SK-N-SH (cell line): ENCODE measurements around the gene TARBP1. TPM values are rescaled to one million over a fixed set of nuclear protein-coding genes. Genes with fewer than 3 reads are reported as not detected.

Experiments used
- CTCF ChIA-PET: fragments of 300-600, 350-600 bp; formaldehyde crosslinking; extraction: SDS; loops from one replicate; lab custom pipeline; 2021; lab: Yijun Ruan, JAX
- POLR2A ChIA-PET: fragments of 350-600 bp; sonication (Branson Sonifier 250); formaldehyde crosslinking; extraction: SDS; loops from one replicate; lab custom pipeline; 2020; ENCODE audit warnings: antibody characterized with exemption, inconsistent platforms; lab: Yijun Ruan, JAX
- DNase-seq: peaks from one replicate; pipeline ENCODE4 v3.0.0; 2012
- H2AFZ ChIP-seq: fragments of 200-600 bp; sonication (generic); 2 replicates; pipeline ENCODE4 v1.8.1; 2016; ENCODE audit warnings: antibody characterized with exemption, mild to moderate bottlenecking, low read depth
- H3F3A ChIP-seq: fragments of 200-600 bp; sonication (generic); replicated peaks from 2 replicates; pipeline ENCODE3; 2016; ENCODE audit warnings: antibody characterized with exemption, mild to moderate bottlenecking; ENCODE audit not compliant: insufficient read depth
- H3K27ac ChIP-seq, 2 experiments: fragments of 200-500 bp in 1 of 2; fragments of 200-600 bp in 1 of 2; sonication (Bioruptor generic) in 1 of 2; sonication (generic), shearing (Covaris generic) in 1 of 2; 2 replicates each; pipeline versions ENCODE4 v1.5.1 to v1.6.1; 2014 to 2016; ENCODE audit warnings: low read depth in 2 of 2, inconsistent platforms in 1 of 2, low read length in 1 of 2, mild to moderate bottlenecking in 1 of 2, mixed read lengths in 1 of 2
- H3K27me3 ChIP-seq: fragments of 200-600 bp; sonication (generic), shearing (Covaris generic); 2 replicates; pipeline ENCODE4 v1.6.1; 2016; ENCODE audit warnings: mixed run types; ENCODE audit not compliant: insufficient read depth
- H3K36me3 ChIP-seq, 2 experiments: fragments of 200-500 bp in 1 of 2; fragments of 200-600 bp in 1 of 2; sonication (Bioruptor generic) in 1 of 2; sonication (generic) in 1 of 2; replicated peaks in 1 of 2; 2 replicates each; pipeline versions ENCODE3 to v1.5.1; 2014 to 2016; ENCODE audit warnings: low read length in 1 of 2, mild to moderate bottlenecking in 1 of 2; ENCODE audit not compliant: insufficient read depth in 2 of 2, control insufficient read depth in 1 of 2
- H3K4me1 ChIP-seq, 2 experiments: fragments of 200-500 bp in 1 of 2; fragments of 200-600 bp in 1 of 2; sonication (Bioruptor generic) in 1 of 2; sonication (generic), shearing (Covaris generic) in 1 of 2; 2 replicates each; pipeline versions ENCODE4 v1.5.1 to v1.6.1; 2014 to 2016; ENCODE audit warnings: low read depth in 1 of 2, low read length in 1 of 2, mixed run types in 1 of 2; ENCODE audit not compliant: insufficient read depth in 2 of 2, control insufficient read depth in 1 of 2
- H3K4me2 ChIP-seq: fragments of 200-600 bp; sonication (generic), shearing (Covaris generic); 2 replicates; pipeline ENCODE4 v1.6.1; 2017; ENCODE audit warnings: mixed run types
- H3K4me3 ChIP-seq, 2 experiments: fragments of 200-500 bp in 1 of 2; fragments of 200-600 bp in 1 of 2; sonication (Bioruptor generic) in 1 of 2; sonication (generic), shearing (Covaris generic) in 1 of 2; 2 replicates each; pipeline versions ENCODE4 v1.5.1 to v1.8.1; 2014 to 2016; ENCODE audit warnings: low read depth in 2 of 2, inconsistent platforms in 1 of 2, low read length in 1 of 2, mild to moderate bottlenecking in 1 of 2, mixed read lengths in 1 of 2, moderate library complexity in 1 of 2
- H3K79me2 ChIP-seq: fragments of 200-600 bp; sonication (generic); 2 replicates; pipeline ENCODE4 v1.8.1; 2017; ENCODE audit warnings: mild to moderate bottlenecking; ENCODE audit not compliant: insufficient read depth
- H3K9ac ChIP-seq: fragments of 200-600 bp; sonication (generic); 2 replicates; pipeline ENCODE4 v1.6.1; 2017; ENCODE audit warnings: mixed run types
- H3K9me2 ChIP-seq: fragments of 200-600 bp; sonication (generic); 2 replicates; pipeline ENCODE4 v1.6.1; 2017; ENCODE audit warnings: mixed run types
- H3K9me3 ChIP-seq: fragments of 200-600 bp; sonication (generic); 2 replicates; pipeline ENCODE4 v1.6.1; 2017; ENCODE audit warnings: mixed run types, mild to moderate bottlenecking, moderate library complexity
- H4K20me1 ChIP-seq: fragments of 200-600 bp; sonication (generic); 2 replicates; pipeline ENCODE4 v1.6.1; 2017; ENCODE audit warnings: mild to moderate bottlenecking, mixed run types; ENCODE audit not compliant: insufficient read depth
- ELF1 ChIP-seq: IDR thresholded peaks from 2 replicates; pipeline ENCODE4 v1.4.0; 2012
- GABPA ChIP-seq: IDR thresholded peaks from 2 replicates; pipeline ENCODE4 v1.4.0; 2012; ENCODE audit warnings: low read depth, mild to moderate bottlenecking
- GATA2 ChIP-seq: sonication (generic); formaldehyde crosslinking; IDR thresholded peaks from 2 replicates; pipeline ENCODE4 v1.5.0; 2020; ENCODE audit warnings: mild to moderate bottlenecking, missing genetic modification reagents
- NFIC ChIP-seq: IDR thresholded peaks from 2 replicates; pipeline ENCODE4 v1.4.0; 2012; ENCODE audit warnings: borderline replicate concordance
- NRF1 ChIP-seq: IDR thresholded peaks from 2 replicates; pipeline ENCODE4 v1.6.1; 2012; ENCODE audit warnings: low read depth, mild to moderate bottlenecking, low read length
- POLR2AphosphoS5 ChIP-seq: IDR thresholded peaks from 2 replicates; pipeline ENCODE4 v1.6.1; 2012; ENCODE audit warnings: low read depth, low read length
- RCOR1 ChIP-seq: fragments of 150-350 bp; IDR thresholded peaks from 2 replicates; pipeline ENCODE4 v1.6.1; 2017; ENCODE audit warnings: antibody characterized with exemption, low read length
- SMC3 ChIP-seq: IDR thresholded peaks from 2 replicates; pipeline ENCODE4 v1.6.1; 2012; ENCODE audit warnings: low read depth, low read length, improper control_type of control experiment
- TAF1 ChIP-seq: IDR thresholded peaks from 2 replicates; pipeline ENCODE4 v1.6.1; 2012; ENCODE audit warnings: low read depth, mild to moderate bottlenecking, low read length, moderate library complexity, borderline replicate concordance
- WGBS: methylation state at CpG from one replicate; pipeline ENCODE4 v1.1.6; 2017; ENCODE audit warnings: low lambda C conversion rate; 5-methylcytosine and 5-hydroxymethylcytosine counted together
- polyA plus RNA-seq, 3 experiments: library from polyadenylated mRNA; depleted of rRNA; stranded (reverse); fragments of >200 nt; gene quantifications; 2 replicates each; pipeline ENCODE4 v1.2.3, GENCODE V29; 2012
- TF ChIP-seq, protein P1 (sequence below): fragments of 200-600 bp; sonication (generic); IDR thresholded peaks from 2 replicates; pipeline ENCODE4 v1.6.1; 2017; ENCODE audit warnings: antibody characterized with exemption, mild to moderate bottlenecking, moderate library complexity
- TF ChIP-seq, protein P2 (sequence below): IDR thresholded peaks from 2 replicates; pipeline ENCODE4 v1.4.0; 2012; ENCODE audit warnings: low read depth, borderline replicate concordance
- TF ChIP-seq, protein P3 (sequence below): IDR thresholded peaks from 2 replicates; pipeline ENCODE4; 2012
- TF ChIP-seq, protein P4 (sequence below): fragments of 150-350 bp; IDR thresholded peaks from 2 replicates; pipeline ENCODE4 v1.6.1; 2017; ENCODE audit warnings: antibody characterized with exemption, low read length, low read depth, borderline replicate concordance

The TARBP1 gene
- polyA plus RNA-seq, 1 of the 3 experiments (the other 2 are of a cell fraction) = 33.0 TPM

DNA sequence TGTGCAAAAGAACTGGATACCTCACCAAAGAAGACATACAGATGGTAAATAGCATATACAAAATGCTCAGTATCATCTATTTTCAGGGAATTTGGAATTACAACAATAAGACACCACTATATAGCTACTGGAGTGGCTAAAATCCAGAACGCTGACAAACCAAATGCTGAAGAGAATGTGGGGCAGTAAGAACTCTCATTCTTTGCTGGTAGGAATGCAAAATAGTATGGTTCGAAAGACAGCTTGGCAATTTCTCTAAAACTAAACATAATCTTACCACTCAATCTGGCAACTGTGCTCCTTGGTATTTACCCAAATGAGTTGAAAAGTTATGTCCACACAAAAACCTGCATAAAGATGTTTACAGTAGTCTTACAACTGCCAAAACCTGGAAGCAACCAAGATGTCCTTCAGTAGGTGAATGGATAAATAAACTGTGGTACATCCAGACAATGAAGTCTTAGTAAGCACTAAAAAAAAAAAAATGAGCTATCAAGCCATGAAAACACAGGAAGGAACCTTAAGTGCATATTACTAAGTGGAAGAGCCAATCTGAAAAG, 26.5 kb downstream of the TARBP1 start (continued):
- TF ChIP-seq, protein P1, sequence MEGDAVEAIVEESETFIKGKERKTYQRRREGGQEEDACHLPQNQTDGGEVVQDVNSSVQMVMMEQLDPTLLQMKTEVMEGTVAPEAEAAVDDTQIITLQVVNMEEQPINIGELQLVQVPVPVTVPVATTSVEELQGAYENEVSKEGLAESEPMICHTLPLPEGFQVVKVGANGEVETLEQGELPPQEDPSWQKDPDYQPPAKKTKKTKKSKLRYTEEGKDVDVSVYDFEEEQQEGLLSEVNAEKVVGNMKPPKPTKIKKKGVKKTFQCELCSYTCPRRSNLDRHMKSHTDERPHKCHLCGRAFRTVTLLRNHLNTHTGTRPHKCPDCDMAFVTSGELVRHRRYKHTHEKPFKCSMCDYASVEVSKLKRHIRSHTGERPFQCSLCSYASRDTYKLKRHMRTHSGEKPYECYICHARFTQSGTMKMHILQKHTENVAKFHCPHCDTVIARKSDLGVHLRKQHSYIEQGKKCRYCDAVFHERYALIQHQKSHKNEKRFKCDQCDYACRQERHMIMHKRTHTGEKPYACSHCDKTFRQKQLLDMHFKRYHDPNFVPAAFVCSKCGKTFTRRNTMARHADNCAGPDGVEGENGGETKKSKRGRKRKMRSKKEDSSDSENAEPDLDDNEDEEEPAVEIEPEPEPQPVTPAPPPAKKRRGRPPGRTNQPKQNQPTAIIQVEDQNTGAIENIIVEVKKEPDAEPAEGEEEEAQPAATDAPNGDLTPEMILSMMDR = no peak
- TF ChIP-seq NFIC = no peak
- TF ChIP-seq, protein P2, sequence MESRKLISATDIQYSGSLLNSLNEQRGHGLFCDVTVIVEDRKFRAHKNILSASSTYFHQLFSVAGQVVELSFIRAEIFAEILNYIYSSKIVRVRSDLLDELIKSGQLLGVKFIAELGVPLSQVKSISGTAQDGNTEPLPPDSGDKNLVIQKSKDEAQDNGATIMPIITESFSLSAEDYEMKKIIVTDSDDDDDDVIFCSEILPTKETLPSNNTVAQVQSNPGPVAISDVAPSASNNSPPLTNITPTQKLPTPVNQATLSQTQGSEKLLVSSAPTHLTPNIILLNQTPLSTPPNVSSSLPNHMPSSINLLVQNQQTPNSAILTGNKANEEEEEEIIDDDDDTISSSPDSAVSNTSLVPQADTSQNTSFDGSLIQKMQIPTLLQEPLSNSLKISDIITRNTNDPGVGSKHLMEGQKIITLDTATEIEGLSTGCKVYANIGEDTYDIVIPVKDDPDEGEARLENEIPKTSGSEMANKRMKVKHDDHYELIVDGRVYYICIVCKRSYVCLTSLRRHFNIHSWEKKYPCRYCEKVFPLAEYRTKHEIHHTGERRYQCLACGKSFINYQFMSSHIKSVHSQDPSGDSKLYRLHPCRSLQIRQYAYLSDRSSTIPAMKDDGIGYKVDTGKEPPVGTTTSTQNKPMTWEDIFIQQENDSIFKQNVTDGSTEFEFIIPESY = no peak
- TF ChIP-seq GATA2 = no peak
- TF ChIP-seq POLR2AphosphoS5 = no peak
- no peak for TF ChIP-seq NRF1
- TF ChIP-seq, all 33 proteins: peak for 0

DNA sequence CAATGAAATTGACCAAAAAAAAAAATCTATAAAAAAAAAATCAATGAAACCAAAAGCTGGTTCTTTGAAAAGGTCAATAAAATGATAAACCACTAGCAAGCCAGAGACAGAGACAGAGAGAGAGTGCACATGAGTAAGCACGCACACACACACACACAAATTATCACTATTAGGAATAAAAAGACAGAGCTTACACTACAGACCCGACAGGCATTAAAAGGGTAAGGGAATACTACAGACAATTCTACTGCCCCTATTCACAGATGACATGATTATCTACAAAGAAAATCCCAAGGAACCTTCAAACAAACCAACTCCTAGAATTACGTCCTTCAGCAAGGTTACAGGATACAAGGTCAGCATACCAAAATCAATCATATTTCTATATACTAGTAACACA, 38.6 kb downstream of the TARBP1 start:
- Histone ChIP-seq H3K4me3 (no peak overlapping the region), H3K27me3 (no peaks in the 10 kb centered on the region), H3K4me2 (no peak overlapping the region), H3K79me2 (no peaks in the 10 kb centered on the region; the same call in 1 of the 2 replicates), H3K9me3 (peaks cover 16% of the 10 kb centered on the region; the same call in 1 of the 2 replicates), H4K20me1 (no peaks in the 10 kb centered on the region), H3K9me2 (no peaks in the 10 kb centered on the region), H3K27ac (no peak overlapping the region), H3F3A (peaks cover 15% of the 10 kb centered on the region), H3K9ac (no peak overlapping the region), H2AFZ (no peak overlapping the region), H3K4me1 (peaks cover 0 to 24% of the 10 kb centered on the region in 2 experiments; a peak in 2 of 4 replicates), H3K36me3 (peaks cover 17 to 40% of the 10 kb centered on the region in 2 experiments)
- WGBS = 95% methylated on average over 3 of the region's 3 CpGs
- no peak for DNase-seq
- ChIA-PET POLR2A (no interaction called here), CTCF (interaction anchor here (0.6 to 1.7 kb wide), 3 partner anchors 20 to 59 kb away, joined by 3 to 6 read pairs (median 3); no protein-coding TSS in a partner anchor)
- TF ChIP-seq GABPA = no peak
- TF ChIP-seq RCOR1 = no peak
- no peak for TF ChIP-seq SMC3
- no peak for TF ChIP-seq TAF1
- no peak for TF ChIP-seq ELF1
- TF ChIP-seq, protein P3, sequence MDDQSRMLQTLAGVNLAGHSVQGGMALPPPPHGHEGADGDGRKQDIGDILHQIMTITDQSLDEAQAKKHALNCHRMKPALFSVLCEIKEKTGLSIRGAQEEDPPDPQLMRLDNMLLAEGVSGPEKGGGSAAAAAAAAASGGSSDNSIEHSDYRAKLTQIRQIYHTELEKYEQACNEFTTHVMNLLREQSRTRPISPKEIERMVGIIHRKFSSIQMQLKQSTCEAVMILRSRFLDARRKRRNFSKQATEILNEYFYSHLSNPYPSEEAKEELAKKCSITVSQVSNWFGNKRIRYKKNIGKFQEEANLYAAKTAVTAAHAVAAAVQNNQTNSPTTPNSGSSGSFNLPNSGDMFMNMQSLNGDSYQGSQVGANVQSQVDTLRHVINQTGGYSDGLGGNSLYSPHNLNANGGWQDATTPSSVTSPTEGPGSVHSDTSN = no peak
- TF ChIP-seq, protein P4, sequence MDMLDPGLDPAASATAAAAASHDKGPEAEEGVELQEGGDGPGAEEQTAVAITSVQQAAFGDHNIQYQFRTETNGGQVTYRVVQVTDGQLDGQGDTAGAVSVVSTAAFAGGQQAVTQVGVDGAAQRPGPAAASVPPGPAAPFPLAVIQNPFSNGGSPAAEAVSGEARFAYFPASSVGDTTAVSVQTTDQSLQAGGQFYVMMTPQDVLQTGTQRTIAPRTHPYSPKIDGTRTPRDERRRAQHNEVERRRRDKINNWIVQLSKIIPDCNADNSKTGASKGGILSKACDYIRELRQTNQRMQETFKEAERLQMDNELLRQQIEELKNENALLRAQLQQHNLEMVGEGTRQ = no peak
